ENCODE measurements around the gene SERTAD1.
"Not testable (repeated sequence)": the region's sequence is repeated elsewhere in the genome, so short reads cannot be mapped to it uniquely, and the experiment has no call there.

Gene SERTAD1

DNA sequence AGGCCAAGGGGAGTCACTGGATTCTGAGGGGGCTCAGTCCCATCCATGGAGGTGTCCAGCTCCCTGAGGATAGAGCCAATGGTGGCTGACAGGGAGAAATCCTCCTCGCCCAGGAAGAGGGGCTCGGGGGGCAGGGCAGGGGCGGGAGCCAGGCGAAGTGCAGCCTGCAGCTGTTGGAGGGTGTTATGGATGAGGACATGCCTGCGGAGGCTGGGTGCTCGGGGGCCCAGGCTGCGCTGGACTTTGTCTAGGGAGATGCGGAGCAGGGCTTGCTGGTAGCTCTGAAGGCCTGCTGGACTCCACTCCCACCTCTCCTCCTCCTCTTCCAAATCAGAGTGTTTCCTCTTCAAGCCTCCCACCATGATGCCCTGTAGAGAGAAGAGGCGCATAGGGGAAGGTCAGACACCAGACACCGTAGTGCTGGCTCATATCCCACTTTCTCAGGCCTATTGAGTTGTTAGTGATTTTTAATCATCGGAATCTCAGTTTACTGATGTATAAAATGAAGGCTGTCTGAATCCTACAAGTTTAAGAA lies 16.0 kb upstream of the SERTAD1 start:
- H3K4me1 Mint-ChIP-seq = peaks cover 20% of the 10 kb centered on the region
- H3K27ac Mint-ChIP-seq = peak overlapping the region; percentile 59
- H3K27me3 Mint-ChIP-seq = no peaks in the 10 kb centered on the region
- peak overlapping the region; percentile 98 for H3K4me3 Mint-ChIP-seq
- H3K9me3 Mint-ChIP-seq = no peaks in the 10 kb centered on the region
- no peaks in the 10 kb centered on the region for H3K36me3 Mint-ChIP-seq

DNA sequence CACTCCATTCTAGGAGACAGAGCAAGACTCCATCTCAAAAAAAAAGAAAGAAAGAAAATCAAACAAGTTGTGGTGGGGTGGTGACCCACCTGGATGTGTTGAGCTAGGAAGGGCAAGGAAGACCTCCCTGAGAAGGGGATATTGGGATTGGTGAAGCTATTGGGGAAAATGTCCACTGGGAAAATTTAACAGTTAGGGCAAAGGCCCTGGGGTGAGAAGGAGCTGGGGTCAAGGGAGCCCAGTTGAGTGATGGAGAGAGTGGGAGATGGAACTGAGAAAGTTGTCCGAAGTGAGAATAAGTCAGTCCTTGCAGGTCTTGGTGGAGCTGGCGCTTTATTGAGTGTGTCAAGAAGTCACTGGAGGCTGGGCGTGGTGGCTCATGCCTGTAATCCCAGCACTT lies 12.5 kb upstream of the SERTAD1 start:
- H3K27ac Mint-ChIP-seq = no peak overlapping the region
- no peaks in the 10 kb centered on the region for H3K9me3 Mint-ChIP-seq
- H3K4me3 Mint-ChIP-seq = no peak overlapping the region
- H3K36me3 Mint-ChIP-seq = no peaks in the 10 kb centered on the region
- H3K4me1 Mint-ChIP-seq = peaks cover 28% of the 10 kb centered on the region
- no peaks in the 10 kb centered on the region for H3K27me3 Mint-ChIP-seq

DNA sequence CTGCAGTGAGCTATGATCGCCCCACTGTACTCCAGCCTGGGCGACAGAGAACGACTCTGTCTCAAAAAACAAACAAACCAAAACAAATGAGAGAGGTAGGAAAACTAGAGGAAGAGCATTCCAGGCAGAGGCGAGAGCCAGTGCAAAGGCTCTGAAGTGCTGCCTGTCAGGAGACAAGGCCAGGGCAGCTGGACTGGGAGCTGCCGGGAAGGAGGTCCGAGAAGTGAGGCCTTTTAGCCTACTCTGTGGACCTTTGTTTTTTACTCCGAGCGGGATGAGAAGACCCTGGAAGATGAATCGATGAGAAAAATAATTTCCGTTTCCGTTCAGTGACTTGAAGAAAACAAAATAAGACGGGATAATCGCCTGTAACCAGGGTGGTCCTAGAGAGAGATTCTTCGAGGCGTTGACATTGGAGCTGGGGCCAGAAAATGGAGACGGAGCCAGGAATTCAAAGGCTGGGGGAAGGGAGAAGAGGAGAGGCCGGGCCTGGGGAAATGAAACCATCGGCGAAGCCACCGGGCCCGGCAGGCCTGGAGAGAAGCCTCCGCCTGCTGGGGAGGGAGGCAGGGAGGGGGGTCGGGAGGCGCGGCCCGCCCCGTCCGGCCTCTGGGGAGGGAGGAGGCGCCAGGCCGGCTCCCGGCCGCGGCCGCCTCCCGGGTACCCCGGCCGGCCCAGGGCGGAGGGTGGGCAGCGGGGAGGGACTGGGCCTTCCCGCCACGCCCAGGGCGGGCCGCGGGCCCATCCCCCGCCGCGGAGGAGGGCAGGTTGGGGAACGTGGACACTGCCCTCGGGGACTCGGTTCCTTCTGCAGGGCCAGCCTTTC lies 7.8 kb upstream of the SERTAD1 start:
- H3K36me3 Mint-ChIP-seq = no peaks in the 10 kb centered on the region
- H3K4me3 Mint-ChIP-seq = peak overlapping the region; percentile 88
- H3K4me1 Mint-ChIP-seq = peaks cover 20% of the 10 kb centered on the region
- H3K27ac Mint-ChIP-seq = peak overlapping the region; percentile 99
- H3K27me3 Mint-ChIP-seq = no peaks in the 10 kb centered on the region
- H3K9me3 Mint-ChIP-seq = no peaks in the 10 kb centered on the region

DNA sequence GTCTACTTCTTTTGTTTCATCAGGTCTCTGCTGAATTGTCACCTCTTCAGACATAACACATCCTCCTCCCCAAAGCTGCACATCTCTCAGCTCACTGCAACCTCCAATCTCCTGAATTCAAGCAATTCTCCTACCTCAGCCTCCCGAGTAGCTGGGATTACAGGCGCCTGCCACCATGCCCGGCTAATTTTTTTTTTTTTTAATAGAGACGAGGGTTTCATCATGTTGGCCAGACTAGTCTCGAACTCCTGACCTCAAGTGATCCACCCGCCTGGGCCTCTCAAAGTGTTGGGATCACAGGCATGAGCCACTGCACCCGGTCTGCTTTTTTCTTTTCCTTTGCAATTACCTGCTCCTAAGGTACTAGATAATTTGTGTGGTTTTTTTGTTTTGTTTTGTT lies 7.0 kb upstream of the SERTAD1 start:
- not testable (repeated sequence) for H3K9me3 Mint-ChIP-seq, H3K36me3 Mint-ChIP-seq, H3K27me3 Mint-ChIP-seq
- H3K4me1 Mint-ChIP-seq = peaks cover 20% of the 10 kb centered on the region
- H3K4me3 Mint-ChIP-seq = peak overlapping the region; percentile 88
- H3K27ac Mint-ChIP-seq = peak overlapping the region; percentile 99

DNA sequence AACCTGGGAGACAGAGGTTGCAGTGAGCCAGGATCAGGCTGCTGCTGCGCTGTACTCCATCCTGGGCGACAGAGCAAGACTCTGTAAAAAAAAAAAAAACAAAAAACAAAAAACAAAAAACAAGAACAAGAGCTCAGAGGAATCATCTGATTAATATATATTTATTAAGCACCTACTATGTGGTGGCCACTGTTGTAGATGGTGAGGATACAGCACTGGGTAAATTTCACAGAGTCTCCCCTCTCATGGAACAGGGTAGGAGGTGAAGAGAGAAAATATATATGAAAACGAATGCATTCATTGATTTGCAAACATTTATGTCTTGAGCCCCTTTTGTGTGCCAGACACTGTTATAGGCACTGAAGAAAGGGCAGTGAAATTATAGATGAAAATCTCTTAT lies 5.9 kb upstream of the SERTAD1 start:
- peak overlapping the region; percentile 55 for H3K27ac Mint-ChIP-seq
- no peaks in the 10 kb centered on the region for H3K9me3 Mint-ChIP-seq
- H3K36me3 Mint-ChIP-seq = no peaks in the 10 kb centered on the region
- no peaks in the 10 kb centered on the region for H3K27me3 Mint-ChIP-seq
- H3K4me1 Mint-ChIP-seq = peaks cover 20% of the 10 kb centered on the region
- no peak overlapping the region for H3K4me3 Mint-ChIP-seq

DNA sequence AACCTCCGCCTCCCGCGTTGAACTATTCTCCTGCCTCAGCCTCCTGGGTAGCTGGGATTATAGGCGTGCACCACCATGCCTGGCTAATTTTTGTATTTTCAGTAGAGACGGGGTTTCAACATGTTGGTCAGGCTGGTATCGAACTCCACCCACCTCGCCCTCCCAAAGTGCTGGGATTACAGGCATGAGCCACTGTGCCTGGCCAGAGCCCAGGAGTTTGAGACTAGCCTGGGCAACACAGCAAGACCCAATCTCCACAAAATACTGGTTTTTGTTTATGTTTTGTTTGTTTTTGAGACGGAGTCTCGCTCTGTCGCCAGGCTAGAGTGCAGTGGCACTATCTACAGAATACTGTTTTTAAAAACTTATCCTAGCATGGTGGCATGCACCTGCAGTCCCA lies 4.5 kb upstream of the SERTAD1 start:
- H3K36me3 Mint-ChIP-seq, H3K27ac Mint-ChIP-seq, H3K9me3 Mint-ChIP-seq, H3K4me3 Mint-ChIP-seq, H3K27me3 Mint-ChIP-seq: not testable (repeated sequence)
- peaks cover 18% of the 10 kb centered on the region for H3K4me1 Mint-ChIP-seq

DNA sequence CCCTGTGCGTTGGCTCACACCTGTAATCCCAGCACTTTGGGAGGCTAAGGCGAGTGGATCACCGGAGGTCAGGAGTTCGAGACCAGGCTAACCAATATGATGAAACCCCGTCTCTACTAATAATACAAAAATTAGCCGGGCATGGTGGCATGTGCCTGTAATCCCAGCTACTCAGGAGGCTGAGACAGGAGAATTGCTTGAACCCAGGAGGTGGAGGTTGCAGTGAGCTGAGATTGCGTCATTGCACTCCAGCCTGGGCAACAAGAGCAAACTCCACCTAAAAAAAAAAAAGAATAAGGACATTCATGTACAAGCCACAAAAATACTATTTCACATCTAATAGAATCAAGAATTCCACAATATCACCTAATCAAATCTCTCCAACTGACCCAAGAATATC lies 2.4 kb upstream of the SERTAD1 start:
- H3K27me3 Mint-ChIP-seq, H3K36me3 Mint-ChIP-seq, H3K4me3 Mint-ChIP-seq, H3K9me3 Mint-ChIP-seq: not testable (repeated sequence)
- H3K4me1 Mint-ChIP-seq = peaks cover 13% of the 10 kb centered on the region
- H3K27ac Mint-ChIP-seq = peak overlapping the region; percentile 27

DNA sequence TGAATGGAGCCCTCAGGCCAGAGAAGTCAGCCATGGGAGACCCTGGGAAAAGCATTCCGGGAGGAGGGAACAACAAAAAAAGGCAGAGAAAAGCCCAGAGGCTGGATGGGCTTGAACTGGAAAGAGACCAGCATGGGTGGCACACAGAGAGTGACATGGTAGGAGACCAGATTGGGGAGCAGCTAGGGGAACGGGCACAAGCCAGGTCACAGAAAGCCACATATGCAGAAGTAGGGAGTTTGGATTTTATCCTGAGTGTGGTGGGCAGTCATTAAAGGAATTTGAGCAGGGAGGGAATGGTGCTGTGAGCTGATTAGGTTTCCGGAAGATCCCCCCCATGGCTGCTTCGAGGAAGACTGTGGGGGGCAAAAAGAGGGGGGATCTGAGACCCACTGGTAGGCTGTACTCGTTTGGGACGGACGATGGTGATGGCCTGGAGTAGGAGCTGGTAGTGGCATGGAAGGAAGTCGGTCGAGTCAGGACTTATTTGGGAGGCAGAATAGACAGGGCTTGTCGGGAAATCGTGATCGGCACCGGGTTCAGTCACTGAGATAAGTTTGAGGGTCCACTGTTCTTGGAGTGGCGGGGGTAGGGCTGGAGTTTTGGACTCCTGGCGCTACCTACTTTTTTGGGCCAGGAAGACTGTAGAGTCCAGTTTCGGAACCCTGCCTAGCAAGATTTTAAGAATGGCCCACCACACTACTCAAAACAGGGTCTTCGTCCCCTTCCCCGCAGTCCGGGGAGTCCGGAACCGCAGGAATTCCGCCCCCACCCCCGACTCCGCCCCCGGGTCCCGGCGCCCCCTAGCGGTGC lies 949 bp downstream of the SERTAD1 start:
- H3K27me3 Mint-ChIP-seq = no peaks in the 10 kb centered on the region
- no peaks in the 10 kb centered on the region for H3K9me3 Mint-ChIP-seq

DNA sequence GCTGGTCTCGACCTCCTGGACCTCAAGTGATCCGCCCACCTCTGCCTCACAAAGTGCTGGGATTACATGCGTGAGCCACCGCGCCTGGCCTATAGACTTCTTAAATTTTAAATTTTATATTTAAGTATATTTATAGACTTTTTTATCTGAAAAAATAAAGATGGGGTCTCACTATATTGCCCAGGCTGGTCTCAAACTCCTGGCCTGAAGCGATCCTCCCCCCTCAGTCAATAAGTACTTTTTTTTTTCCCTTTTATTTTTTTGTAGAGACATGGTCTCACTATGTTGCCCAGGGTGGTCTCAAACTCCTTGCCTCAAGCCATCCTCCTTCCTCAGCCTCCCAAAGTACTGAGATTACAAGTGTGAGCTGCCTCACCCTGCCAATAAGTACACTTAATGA lies 1.9 kb downstream of the SERTAD1 start:
- Mint-ChIP-seq H3K27ac (peak overlapping the region; percentile 82), H3K4me1 (peaks cover 28% of the 10 kb centered on the region), H3K4me3 (peak overlapping the region; percentile 98), H3K9me3 (no peaks in the 10 kb centered on the region), H3K27me3 (no peaks in the 10 kb centered on the region), H3K36me3 (peaks cover 6% of the 10 kb centered on the region)

More for the DNA sequence above, 949 bp downstream of the SERTAD1 start:
- Mint-ChIP-seq H3K4me3 (peak overlapping the region; percentile 98), H3K4me1 (peaks cover 26% of the 10 kb centered on the region), H3K27ac (peak overlapping the region; percentile 98), H3K36me3 (peaks cover 6% of the 10 kb centered on the region)

DNA sequence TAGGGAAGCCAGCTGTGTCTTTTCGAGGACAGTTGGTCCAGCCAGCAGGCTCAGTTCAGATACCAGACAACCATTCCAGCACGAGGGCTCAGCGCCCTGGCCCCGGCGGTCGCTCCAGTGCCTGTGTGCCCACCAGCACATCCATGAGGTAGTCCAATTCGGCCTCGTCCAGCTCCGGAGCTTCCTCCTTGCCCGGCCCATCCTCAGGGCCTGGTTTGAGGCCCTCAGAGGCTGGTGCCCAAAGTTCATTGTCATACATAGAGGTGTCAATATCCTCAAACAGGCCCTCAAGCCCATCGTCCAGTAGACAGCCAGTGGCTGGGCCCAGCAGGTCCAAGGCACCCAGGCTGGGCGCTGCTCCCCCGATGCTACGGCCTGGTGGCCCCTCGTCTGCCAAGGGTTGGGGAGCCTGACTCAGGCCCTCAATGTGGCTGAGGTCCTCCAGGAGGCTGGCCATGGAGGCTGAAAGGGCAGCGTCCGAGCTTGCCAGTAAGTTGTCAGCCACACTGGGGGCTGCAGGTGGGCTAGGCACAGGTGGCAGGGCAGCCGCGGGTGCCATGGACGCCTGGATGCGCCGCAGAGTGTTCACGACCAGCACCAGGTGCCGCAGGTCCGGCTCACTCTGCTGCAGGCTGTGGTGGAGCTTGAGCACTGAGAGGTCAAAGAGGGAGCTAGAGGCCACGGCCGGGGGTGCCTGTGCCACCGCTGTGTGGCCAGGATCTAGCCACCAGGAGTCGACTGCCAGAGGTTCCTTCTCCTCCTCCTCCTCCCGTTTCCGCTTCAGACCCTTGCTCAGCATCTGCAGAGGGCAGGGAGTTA lies 2.8 kb downstream of the SERTAD1 start:
- peaks cover 29% of the 10 kb centered on the region for H3K4me1 Mint-ChIP-seq
- peaks cover 6% of the 10 kb centered on the region for H3K36me3 Mint-ChIP-seq
- no peaks in the 10 kb centered on the region for H3K9me3 Mint-ChIP-seq
- no peaks in the 10 kb centered on the region for H3K27me3 Mint-ChIP-seq
- peak overlapping the region; percentile 56 for H3K27ac Mint-ChIP-seq
- peak overlapping the region; percentile 98 for H3K4me3 Mint-ChIP-seq

DNA sequence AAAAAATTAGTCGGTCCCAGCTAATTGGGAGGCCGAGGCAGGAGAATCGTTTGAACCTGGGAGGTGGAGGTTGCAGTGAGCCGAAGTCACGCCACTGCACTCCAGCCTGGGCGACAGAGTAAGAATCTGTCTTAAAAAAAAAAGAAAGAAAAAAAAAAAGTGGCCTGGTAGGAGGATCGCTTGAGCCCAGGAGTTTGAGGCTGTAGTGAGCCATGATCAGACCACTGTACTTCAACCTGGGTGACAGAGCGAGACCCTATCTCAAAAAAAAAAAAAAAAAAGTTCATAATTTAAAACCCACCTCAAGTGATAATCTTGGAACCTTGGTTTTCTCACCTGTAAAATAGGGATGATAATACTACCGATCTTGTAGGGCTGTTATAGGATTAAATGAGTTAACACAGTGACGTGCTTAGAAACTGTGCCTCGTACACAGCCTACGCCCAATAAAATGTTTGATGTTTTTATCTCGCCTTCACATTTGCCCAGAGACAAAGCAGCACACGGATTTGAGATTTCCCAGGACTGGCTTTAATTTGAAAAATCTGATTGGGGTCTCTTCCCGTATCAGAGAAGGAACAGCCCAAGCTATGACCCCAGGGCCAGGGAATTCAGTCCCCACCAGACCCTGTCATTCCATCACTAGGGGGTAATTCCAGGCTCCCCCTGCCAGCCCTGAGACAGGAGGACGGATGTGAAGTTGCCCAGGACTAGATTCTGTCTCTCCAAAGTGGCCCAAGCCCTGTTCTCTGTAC lies 3.6 kb downstream of the SERTAD1 start:
- H3K4me1 Mint-ChIP-seq = peaks cover 32% of the 10 kb centered on the region
- H3K27me3 Mint-ChIP-seq = no peaks in the 10 kb centered on the region
- peak overlapping the region; percentile 98 for H3K4me3 Mint-ChIP-seq
- no peaks in the 10 kb centered on the region for H3K9me3 Mint-ChIP-seq
- peak overlapping the region; percentile 56 for H3K27ac Mint-ChIP-seq
- peaks cover 6% of the 10 kb centered on the region for H3K36me3 Mint-ChIP-seq

DNA sequence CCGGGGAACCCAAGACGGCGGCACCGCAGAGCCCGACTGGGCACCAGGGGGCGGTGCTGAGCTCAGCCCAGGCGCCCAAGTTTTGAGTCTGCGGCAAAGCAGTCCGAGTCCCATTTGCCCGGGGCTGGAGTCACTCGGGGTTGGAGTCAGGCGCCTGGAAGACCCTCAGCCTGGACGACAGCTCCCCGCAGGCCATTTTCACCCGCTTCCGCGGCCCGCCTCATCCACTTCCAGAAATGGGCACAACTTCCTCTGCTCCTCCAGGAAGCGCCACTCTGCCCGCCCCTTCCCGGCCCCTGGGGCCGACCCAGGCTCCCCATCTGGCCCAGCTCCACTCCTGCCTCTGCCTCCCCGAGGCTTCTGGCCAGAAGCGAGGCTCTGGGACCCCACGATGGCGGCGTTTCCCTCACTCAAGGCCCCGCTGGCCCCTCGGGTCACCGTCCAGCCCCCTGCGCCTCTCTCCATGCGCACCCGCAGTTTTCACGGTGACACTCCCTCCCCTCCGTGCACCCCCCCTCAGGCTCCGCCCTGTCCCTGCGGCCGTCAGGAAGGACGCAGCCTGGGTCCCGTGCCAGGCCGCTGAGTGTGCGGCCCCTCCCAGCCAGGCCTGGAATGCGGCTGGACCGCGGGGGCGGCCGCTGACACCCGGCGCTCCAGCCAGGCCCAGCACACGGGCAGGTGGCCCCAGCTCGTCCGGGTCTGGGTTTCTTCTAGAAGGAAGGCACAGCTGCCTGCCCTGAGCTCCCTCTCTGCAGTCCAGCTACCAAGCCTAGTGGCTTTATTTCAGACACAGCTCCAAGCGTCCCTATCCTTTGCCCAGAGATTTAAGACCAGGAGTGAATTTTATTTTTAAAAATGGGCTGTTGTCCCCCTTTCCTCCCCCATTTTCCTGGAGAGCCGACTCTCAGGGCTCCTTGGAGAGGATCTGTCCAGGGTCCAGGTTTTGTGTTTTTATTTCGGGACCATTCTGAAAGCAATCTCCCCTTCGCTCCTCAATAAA lies 4.7 kb downstream of the SERTAD1 start:
- peaks cover 6% of the 10 kb centered on the region for H3K36me3 Mint-ChIP-seq
- no peaks in the 10 kb centered on the region for H3K27me3 Mint-ChIP-seq
- peak overlapping the region; percentile 86 for H3K27ac Mint-ChIP-seq
- H3K4me1 Mint-ChIP-seq = peaks cover 33% of the 10 kb centered on the region
- peak overlapping the region; percentile 98 for H3K4me3 Mint-ChIP-seq
- H3K9me3 Mint-ChIP-seq = no peaks in the 10 kb centered on the region

DNA sequence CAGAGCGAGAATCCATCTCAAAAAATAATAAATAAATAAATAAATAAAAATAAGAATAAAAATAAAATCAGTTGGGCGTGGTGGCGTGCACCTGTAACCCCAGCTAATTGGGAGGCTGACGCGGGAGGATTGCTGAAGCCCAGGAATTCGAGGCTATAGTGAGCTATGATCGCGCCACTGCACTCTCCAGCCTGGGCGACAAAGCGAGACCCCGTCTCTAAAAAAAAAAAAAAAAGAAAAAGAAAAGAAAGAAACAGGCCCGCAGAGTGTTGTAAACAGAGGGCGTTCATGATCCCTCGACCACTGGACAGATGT lies 5.4 kb downstream of the SERTAD1 start:
- H3K27ac Mint-ChIP-seq = peak overlapping the region; percentile 65
- H3K4me3 Mint-ChIP-seq = peak overlapping the region; percentile 98
- H3K36me3 Mint-ChIP-seq = peaks cover 6% of the 10 kb centered on the region
- H3K9me3 Mint-ChIP-seq = no peaks in the 10 kb centered on the region
- H3K27me3 Mint-ChIP-seq = no peaks in the 10 kb centered on the region
- H3K4me1 Mint-ChIP-seq = peaks cover 30% of the 10 kb centered on the region

DNA sequence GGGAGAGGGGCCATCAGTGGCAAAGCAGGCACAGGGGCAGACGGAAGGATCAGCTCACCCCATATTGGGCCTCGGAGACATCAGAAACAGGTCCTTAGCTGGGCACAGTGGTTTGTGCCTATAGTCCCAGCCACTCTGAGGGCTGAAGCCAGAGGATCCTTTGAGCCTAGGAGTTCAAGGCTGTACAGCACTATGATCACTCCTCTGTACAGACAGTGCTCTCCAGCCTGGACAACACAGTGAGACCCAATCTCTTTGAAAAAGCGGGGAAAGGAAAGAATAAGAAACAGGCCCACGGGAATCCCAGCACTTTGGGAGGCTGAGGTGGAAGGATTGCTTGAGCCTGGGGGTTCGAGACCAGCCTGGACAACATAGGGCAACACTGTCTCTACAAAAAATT lies 6.0 kb downstream of the SERTAD1 start:
- Mint-ChIP-seq H3K4me1 (peaks cover 30% of the 10 kb centered on the region), H3K9me3 (no peaks in the 10 kb centered on the region), H3K4me3 (peak overlapping the region; percentile 62), H3K36me3 (peaks cover 6% of the 10 kb centered on the region), H3K27ac (no peak overlapping the region), H3K27me3 (no peaks in the 10 kb centered on the region)
